WTC11 (cell line): Measurements from ENCODE around the gene HIPK2.

Experiments
- CREB1 ChIP-seq: sonication (generic); formaldehyde crosslinking; IDR thresholded peaks from 2 replicates; pipeline ENCODE4 v1.8.0; 2023; ENCODE audit warnings: mild to moderate bottlenecking, missing genetic modification reagents
- ESRRA ChIP-seq: sonication (generic); formaldehyde crosslinking; IDR thresholded peaks from 2 replicates; pipeline ENCODE4 v1.8.1; 2022; ENCODE audit warnings: mild to moderate bottlenecking, missing genetic modification reagents, borderline replicate concordance
- FOXP1 ChIP-seq: sonication (generic); formaldehyde crosslinking; IDR thresholded peaks from 2 replicates; pipeline ENCODE4 v1.8.0; 2022; ENCODE audit warnings: missing genetic modification reagents, mild to moderate bottlenecking, moderate library complexity, borderline replicate concordance
- FOXP4 ChIP-seq: sonication (generic); formaldehyde crosslinking; IDR thresholded peaks from 2 replicates; pipeline ENCODE4 v1.8.0; 2022; ENCODE audit warnings: mild to moderate bottlenecking, missing genetic modification reagents
- GABPB1 ChIP-seq: sonication (generic); formaldehyde crosslinking; IDR thresholded peaks from 2 replicates; pipeline ENCODE4 v1.8.1; 2023; ENCODE audit warnings: mild to moderate bottlenecking, missing genetic modification reagents
- MAX ChIP-seq: sonication (generic); formaldehyde crosslinking; IDR thresholded peaks from 2 replicates; pipeline ENCODE4 v1.8.0; 2022; ENCODE audit warnings: mild to moderate bottlenecking, missing genetic modification reagents
- TCF7 ChIP-seq: sonication (generic); formaldehyde crosslinking; IDR thresholded peaks from 2 replicates; pipeline ENCODE4 v1.8.0; 2022; ENCODE audit warnings: mild to moderate bottlenecking, low read depth, missing genetic modification reagents, moderate library complexity
- TF ChIP-seq, protein P1 (sequence below): sonication (generic); formaldehyde crosslinking; IDR thresholded peaks from 2 replicates; pipeline ENCODE4 v1.8.0; 2022; ENCODE audit warnings: mild to moderate bottlenecking, missing genetic modification reagents
- TF ChIP-seq, protein P2 (sequence below): fragments of 200-600 bp; IDR thresholded peaks from 2 replicates; pipeline ENCODE4 v1.8.0; 2022; ENCODE audit warnings: antibody characterized with exemption
- TF ChIP-seq, protein P3 (sequence below): sonication (generic); formaldehyde crosslinking; IDR thresholded peaks from 2 replicates; pipeline ENCODE4 v1.8.1; 2022; ENCODE audit warnings: low read depth, missing genetic modification reagents, borderline replicate concordance
- TF ChIP-seq, protein P4 (sequence below): sonication (generic); formaldehyde crosslinking; IDR thresholded peaks from 2 replicates; pipeline ENCODE4 v1.8.1; 2023; ENCODE audit warnings: mild to moderate bottlenecking, moderate library complexity, missing genetic modification reagents

DNA sequence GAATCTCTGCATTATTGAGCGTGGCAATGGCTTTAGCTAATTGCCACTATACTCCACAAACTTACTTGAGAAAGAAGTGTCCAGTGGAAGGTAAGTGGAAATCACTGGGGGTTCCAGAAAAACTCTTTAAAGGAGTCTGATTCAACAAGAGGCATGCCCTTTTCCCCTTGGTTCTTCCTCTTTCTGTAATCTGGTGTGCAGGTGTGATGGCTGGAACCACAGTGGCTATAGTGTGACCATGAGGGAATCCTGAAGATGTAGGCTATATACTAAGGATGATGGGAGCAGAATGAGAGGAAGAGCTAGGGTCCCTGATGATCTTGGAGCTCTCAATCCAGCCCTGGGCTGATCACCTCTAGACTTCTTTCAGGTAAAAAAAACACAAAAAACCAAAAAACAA is 256.4 kb downstream of the HIPK2 start:
- no peak for TF ChIP-seq TCF7 (CRISPR knock-in tag)
- TF ChIP-seq, protein P1, sequence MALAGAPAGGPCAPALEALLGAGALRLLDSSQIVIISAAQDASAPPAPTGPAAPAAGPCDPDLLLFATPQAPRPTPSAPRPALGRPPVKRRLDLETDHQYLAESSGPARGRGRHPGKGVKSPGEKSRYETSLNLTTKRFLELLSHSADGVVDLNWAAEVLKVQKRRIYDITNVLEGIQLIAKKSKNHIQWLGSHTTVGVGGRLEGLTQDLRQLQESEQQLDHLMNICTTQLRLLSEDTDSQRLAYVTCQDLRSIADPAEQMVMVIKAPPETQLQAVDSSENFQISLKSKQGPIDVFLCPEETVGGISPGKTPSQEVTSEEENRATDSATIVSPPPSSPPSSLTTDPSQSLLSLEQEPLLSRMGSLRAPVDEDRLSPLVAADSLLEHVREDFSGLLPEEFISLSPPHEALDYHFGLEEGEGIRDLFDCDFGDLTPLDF (CRISPR knock-in tag): no peak
- TF ChIP-seq, protein P2, sequence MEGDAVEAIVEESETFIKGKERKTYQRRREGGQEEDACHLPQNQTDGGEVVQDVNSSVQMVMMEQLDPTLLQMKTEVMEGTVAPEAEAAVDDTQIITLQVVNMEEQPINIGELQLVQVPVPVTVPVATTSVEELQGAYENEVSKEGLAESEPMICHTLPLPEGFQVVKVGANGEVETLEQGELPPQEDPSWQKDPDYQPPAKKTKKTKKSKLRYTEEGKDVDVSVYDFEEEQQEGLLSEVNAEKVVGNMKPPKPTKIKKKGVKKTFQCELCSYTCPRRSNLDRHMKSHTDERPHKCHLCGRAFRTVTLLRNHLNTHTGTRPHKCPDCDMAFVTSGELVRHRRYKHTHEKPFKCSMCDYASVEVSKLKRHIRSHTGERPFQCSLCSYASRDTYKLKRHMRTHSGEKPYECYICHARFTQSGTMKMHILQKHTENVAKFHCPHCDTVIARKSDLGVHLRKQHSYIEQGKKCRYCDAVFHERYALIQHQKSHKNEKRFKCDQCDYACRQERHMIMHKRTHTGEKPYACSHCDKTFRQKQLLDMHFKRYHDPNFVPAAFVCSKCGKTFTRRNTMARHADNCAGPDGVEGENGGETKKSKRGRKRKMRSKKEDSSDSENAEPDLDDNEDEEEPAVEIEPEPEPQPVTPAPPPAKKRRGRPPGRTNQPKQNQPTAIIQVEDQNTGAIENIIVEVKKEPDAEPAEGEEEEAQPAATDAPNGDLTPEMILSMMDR: no peak
- no peak for TF ChIP-seq CREB1 (CRISPR knock-in tag)
- TF ChIP-seq, protein P3, sequence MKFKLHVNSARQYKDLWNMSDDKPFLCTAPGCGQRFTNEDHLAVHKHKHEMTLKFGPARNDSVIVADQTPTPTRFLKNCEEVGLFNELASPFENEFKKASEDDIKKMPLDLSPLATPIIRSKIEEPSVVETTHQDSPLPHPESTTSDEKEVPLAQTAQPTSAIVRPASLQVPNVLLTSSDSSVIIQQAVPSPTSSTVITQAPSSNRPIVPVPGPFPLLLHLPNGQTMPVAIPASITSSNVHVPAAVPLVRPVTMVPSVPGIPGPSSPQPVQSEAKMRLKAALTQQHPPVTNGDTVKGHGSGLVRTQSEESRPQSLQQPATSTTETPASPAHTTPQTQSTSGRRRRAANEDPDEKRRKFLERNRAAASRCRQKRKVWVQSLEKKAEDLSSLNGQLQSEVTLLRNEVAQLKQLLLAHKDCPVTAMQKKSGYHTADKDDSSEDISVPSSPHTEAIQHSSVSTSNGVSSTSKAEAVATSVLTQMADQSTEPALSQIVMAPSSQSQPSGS (CRISPR knock-in tag): no peak
- no peak for TF ChIP-seq ESRRA (CRISPR knock-in tag)
- no peak for TF ChIP-seq MAX (CRISPR knock-in tag)
- TF ChIP-seq, protein P4, sequence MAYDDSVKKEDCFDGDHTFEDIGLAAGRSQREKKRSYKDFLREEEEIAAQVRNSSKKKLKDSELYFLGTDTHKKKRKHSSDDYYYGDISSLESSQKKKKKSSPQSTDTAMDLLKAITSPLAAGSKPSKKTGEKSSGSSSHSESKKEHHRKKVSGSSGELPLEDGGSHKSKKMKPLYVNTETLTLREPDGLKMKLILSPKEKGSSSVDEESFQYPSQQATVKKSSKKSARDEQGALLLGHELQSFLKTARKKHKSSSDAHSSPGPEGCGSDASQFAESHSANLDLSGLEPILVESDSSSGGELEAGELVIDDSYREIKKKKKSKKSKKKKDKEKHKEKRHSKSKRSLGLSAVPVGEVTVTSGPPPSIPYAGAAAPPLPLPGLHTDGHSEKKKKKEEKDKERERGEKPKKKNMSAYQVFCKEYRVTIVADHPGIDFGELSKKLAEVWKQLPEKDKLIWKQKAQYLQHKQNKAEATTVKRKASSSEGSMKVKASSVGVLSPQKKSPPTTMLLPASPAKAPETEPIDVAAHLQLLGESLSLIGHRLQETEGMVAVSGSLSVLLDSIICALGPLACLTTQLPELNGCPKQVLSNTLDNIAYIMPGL: no peak
- TF ChIP-seq FOXP1 (CRISPR knock-in tag): no peak
- TF ChIP-seq GABPB1 (CRISPR knock-in tag): no peak
- no peak for TF ChIP-seq FOXP4
